Neuronal stem cell (in vitro differentiated cells): ENCODE measurements around the gene FBXO33.

Experiments used
- DNase-seq: peaks from one replicate; pipeline ENCODE4 v3.0.0-alpha.2; 2013; ENCODE audit warnings: low spot score
- H2AFZ ChIP-seq: one replicate; pipeline ENCODE4 v1.6.1; 2013; ENCODE audit warnings: mild to moderate bottlenecking, low read length, inconsistent platforms
- H2AK5ac ChIP-seq: 2 replicates; pipeline ENCODE4 v1.6.1; 2013; ENCODE audit warnings: low read depth, mild to moderate bottlenecking, inconsistent platforms, low read length, moderate library complexity, mixed read lengths
- H2BK120ac ChIP-seq: 2 replicates; pipeline ENCODE4 v1.6.1; 2013; ENCODE audit warnings: low read depth, mild to moderate bottlenecking, inconsistent platforms, low read length, moderate library complexity, mixed read lengths
- H2BK12ac ChIP-seq: one replicate; pipeline ENCODE4 v1.6.1; 2013; ENCODE audit warnings: low read length, inconsistent platforms
- H2BK15ac ChIP-seq: 2 replicates; pipeline ENCODE4 v1.6.1; 2013; ENCODE audit warnings: mild to moderate bottlenecking, low read length, inconsistent platforms, mixed read lengths
- H2BK5ac ChIP-seq: one replicate; pipeline ENCODE4 v1.6.1; 2013; ENCODE audit warnings: inconsistent platforms, mild to moderate bottlenecking, low read length, moderate library complexity
- H3K14ac ChIP-seq: one replicate; pipeline ENCODE4 v1.6.1; 2013; ENCODE audit warnings: low read length, inconsistent platforms
- H3K18ac ChIP-seq: 2 replicates; pipeline ENCODE4 v1.6.1; 2013; ENCODE audit warnings: low read length, inconsistent platforms
- H3K23ac ChIP-seq: 2 replicates; pipeline ENCODE4 v1.6.1; 2013; ENCODE audit warnings: low read depth, mild to moderate bottlenecking, mixed read lengths, low read length, inconsistent platforms; ENCODE audit not compliant: poor library complexity
- H3K27ac ChIP-seq: replicated peaks from 3 replicates; pipeline ENCODE4 v1.5.1; 2013; ENCODE audit warnings: low read length, inconsistent platforms
- H3K27me3 ChIP-seq, 3 experiments: 2 replicates each; pipeline ENCODE4 v1.6.1; 2013; ENCODE audit warnings: low read length in 3 of 3, mild to moderate bottlenecking in 2 of 3, inconsistent platforms in 1 of 3, low read depth in 1 of 3, mixed read lengths in 1 of 3, moderate library complexity in 1 of 3; ENCODE audit not compliant: control insufficient read depth in 3 of 3, insufficient read depth in 3 of 3
- H3K36me3 ChIP-seq, 2 donors: replicated peaks in 1 of 2; 2 replicates each; pipeline ENCODE4 v1.6.1; 2013; ENCODE audit warnings: low read length in 2 of 2; ENCODE audit not compliant: control insufficient read depth in 2 of 2, insufficient read depth in 2 of 2
- H3K4ac ChIP-seq: 2 replicates; pipeline ENCODE4 v1.6.1; 2013; ENCODE audit warnings: inconsistent platforms, mild to moderate bottlenecking, low read length, moderate library complexity
- H3K4me1 ChIP-seq, 2 donors: 1 replicate in 1 of 2; 2 replicates in 1 of 2; pipeline ENCODE4 v1.6.1; 2013; ENCODE audit warnings: low read length in 2 of 2, low read depth in 1 of 2; ENCODE audit not compliant: control insufficient read depth in 2 of 2, insufficient read depth in 1 of 2
- H3K4me2 ChIP-seq: one replicate; pipeline ENCODE4 v1.6.1; 2013; ENCODE audit warnings: mild to moderate bottlenecking, low read length, inconsistent platforms; ENCODE audit not compliant: insufficient read depth, poor library complexity, severe bottlenecking
- H3K4me3 ChIP-seq, 2 donors: 2 replicates each; pipeline ENCODE4 v1.5.1; 2013; ENCODE audit warnings: low read length in 2 of 2, mild to moderate bottlenecking in 2 of 2, inconsistent platforms in 1 of 2, moderate library complexity in 1 of 2
- H3K79me1 ChIP-seq: one replicate; pipeline ENCODE4 v1.6.1; 2013; ENCODE audit warnings: low read depth, mild to moderate bottlenecking, inconsistent platforms, low read length, moderate library complexity
- H3K9ac ChIP-seq: one replicate; pipeline ENCODE4 v1.6.1; 2013; ENCODE audit warnings: mild to moderate bottlenecking, low read depth, low read length, inconsistent platforms; ENCODE audit not compliant: poor library complexity
- H3K9me3 ChIP-seq, 2 donors: replicated peaks in 1 of 2; 2 replicates each; pipeline versions ENCODE3 to v1.6.1; 2013; ENCODE audit warnings: low read length in 2 of 2, mild to moderate bottlenecking in 2 of 2, inconsistent platforms in 1 of 2, low read depth in 1 of 2, mixed read lengths in 1 of 2, moderate library complexity in 1 of 2; ENCODE audit not compliant: control insufficient read depth in 2 of 2, insufficient read depth in 1 of 2
- H4K8ac ChIP-seq: one replicate; pipeline ENCODE4 v1.6.1; 2013; ENCODE audit warnings: low read depth, mild to moderate bottlenecking, inconsistent platforms, low read length, moderate library complexity
- H4K91ac ChIP-seq: one replicate; pipeline ENCODE4 v1.6.1; 2013; ENCODE audit warnings: low read length, low read depth, mild to moderate bottlenecking, inconsistent platforms; ENCODE audit not compliant: poor library complexity
- WGBS, 2 donors: extraction: QIAGEN DNeasy Blood & Tissue Kit; methylation state at CpG; one replicate each; pipeline ENCODE4 v1.1.7; 2013; ENCODE audit warnings: missing lambda C conversion rate in 2 of 2, mixed read lengths in 1 of 2; ENCODE audit not compliant: insufficient read length in 2 of 2, insufficient replicate concordance in 1 of 2; ENCODE audit errors: extremely low coverage in 2 of 2; 5-methylcytosine and 5-hydroxymethylcytosine counted together

Gene FBXO33

DNA sequence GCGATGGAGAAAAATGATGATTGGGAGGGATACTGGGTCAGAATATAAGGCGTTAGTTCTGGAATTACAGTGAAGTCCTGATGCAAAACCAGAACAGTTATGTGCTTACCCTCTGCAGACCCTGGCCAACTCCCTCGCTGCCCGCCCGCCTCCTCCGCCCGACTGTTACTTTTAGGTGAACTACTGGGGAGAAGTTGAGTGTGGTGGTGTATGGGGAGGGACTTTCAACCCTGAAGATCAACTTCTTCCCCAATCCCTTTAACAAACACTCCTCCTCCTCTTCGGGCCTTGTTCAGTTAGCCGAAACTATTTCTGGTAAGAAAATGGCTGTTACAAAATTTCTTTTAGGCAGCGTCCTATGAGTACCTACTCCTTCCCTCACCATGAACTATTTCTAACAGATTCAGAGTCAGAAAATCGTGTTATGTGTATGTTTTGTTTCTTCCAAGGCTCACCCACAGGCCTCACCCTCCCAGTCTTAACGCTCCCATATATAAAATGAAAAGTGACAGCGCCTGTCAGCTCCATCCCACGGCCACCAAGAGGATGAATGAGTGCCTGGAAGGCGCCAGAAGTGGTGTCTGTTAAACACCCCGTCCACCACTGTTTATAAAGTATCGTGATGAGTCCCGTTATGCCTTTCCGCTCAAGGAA is 1.3 kb downstream of the FBXO33 start:
- H2BK12ac ChIP-seq: no peak overlapping the region
- H3K18ac ChIP-seq: no peak overlapping the region
- 100% methylated on average over 1 of the region's 19 CpGs; no CpG with 5 or more reads in 1 of the 2 donors for WGBS, 2 donors
- H2AFZ ChIP-seq: peak overlapping the region; percentile 100
- H3K9me3 ChIP-seq: no peaks in the 10 kb centered on the region
- H3K36me3 ChIP-seq: no peaks in the 10 kb centered on the region
- H3K9ac ChIP-seq: peak overlapping the region; percentile 97
- peaks cover 0 to 2% (median 0%) of the 10 kb centered on the region in 3 experiments for H3K27me3 ChIP-seq
- peaks cover 4 to 16% of the 10 kb centered on the region in 2 donors for H3K4me1 ChIP-seq
- peak overlapping the region; percentile 56 for H2BK120ac ChIP-seq
- no peak overlapping the region for H3K4ac ChIP-seq
- no peak overlapping the region for H2BK15ac ChIP-seq
- H4K91ac ChIP-seq: no peak overlapping the region
- H3K23ac ChIP-seq: peak overlapping the region; percentile 94
- H2AK5ac ChIP-seq: no peak overlapping the region
- H3K4me3 ChIP-seq: peak overlapping the region; percentile 94 to 95
- H3K27ac ChIP-seq: no peak overlapping the region
- peak overlapping the region; percentile 69 for H3K4me2 ChIP-seq
- H3K14ac ChIP-seq: no peak overlapping the region
- H3K79me1 ChIP-seq: peaks cover 6% of the 10 kb centered on the region
- H4K8ac ChIP-seq: no peak overlapping the region
- DNase-seq: no peak
- H2BK5ac ChIP-seq: no peak overlapping the region

DNA sequence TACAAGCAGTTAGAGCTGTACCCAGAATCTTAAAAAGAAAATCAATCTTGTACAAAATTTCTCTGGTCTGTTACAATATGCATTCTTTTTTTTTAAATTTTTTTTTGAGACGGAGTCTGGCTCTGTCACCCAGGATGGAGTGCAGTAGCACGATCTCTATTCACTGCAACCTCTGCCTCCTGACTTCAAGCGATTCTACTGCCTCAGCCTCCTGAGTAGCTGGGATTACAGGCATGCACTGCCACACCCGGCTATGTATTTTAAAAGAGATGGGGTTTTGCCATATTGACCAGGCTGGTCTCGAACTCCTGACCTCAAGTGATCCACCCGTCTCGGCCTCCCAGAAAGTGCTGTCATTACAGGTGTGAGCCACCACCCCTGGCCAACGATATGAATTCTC is 4.1 kb downstream of the FBXO33 start:
- no peak overlapping the region for H4K91ac ChIP-seq
- H3K4me1 ChIP-seq: peaks cover 6 to 12% of the 10 kb centered on the region in 2 donors
- H3K9ac ChIP-seq: no peak overlapping the region
- H2AFZ ChIP-seq: no peak overlapping the region
- H3K27ac ChIP-seq: no peak overlapping the region
- no peak overlapping the region for H2BK15ac ChIP-seq
- H3K4me2 ChIP-seq: no peak overlapping the region
- no peak overlapping the region for H2BK12ac ChIP-seq
- H3K14ac ChIP-seq: no peak overlapping the region
- peaks cover 6% of the 10 kb centered on the region for H3K79me1 ChIP-seq
- H3K36me3 ChIP-seq: no peaks in the 10 kb centered on the region
- H4K8ac ChIP-seq: no peak overlapping the region
- no peak overlapping the region for H2AK5ac ChIP-seq
- no CpG with 5 or more reads among the region's 8 CpGs for WGBS, 2 donors
- no peak overlapping the region for H3K18ac ChIP-seq
- no peaks in the 10 kb centered on the region for H3K27me3 ChIP-seq
- no peak for DNase-seq
- no peak overlapping the region for H3K4me3 ChIP-seq
- H3K23ac ChIP-seq: no peak overlapping the region
- H2BK5ac ChIP-seq: no peak overlapping the region
- H3K9me3 ChIP-seq: no peaks in the 10 kb centered on the region
- no peak overlapping the region for H3K4ac ChIP-seq
- H2BK120ac ChIP-seq: no peak overlapping the region

DNA sequence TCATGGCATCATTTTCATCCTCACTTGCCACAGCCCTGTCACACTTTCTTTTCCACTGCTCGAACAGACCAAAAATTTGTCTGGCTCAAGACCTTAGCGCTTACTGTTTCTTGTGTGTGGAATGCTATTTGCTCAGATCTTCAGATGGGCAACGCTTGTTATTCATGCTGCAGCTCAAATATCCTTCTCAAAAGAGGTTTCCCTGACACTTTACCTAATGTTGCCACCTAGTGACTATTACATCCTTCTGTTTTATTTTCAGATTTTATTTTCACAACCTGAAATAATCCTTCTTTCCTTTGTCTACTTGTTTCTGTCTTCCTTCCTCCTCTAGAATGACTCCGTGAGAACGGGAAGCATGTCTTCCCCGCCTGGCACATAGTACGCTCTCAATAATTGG is 5.6 kb downstream of the FBXO33 start:
- Histone ChIP-seq H4K8ac (no peak overlapping the region), H3K14ac (no peak overlapping the region), H3K27ac (no peak overlapping the region), H3K4me3 (no peak overlapping the region), H3K23ac (no peak overlapping the region), H3K36me3 (no peaks in the 10 kb centered on the region), H3K4me1 (peaks cover 6 to 12% of the 10 kb centered on the region in 2 donors), H3K9me3 (no peaks in the 10 kb centered on the region), H3K4me2 (no peak overlapping the region), H4K91ac (no peak overlapping the region), H2BK5ac (no peak overlapping the region), H3K4ac (no peak overlapping the region), H2BK15ac (no peak overlapping the region), H3K9ac (no peak overlapping the region), H2AFZ (no peak overlapping the region), H2BK120ac (no peak overlapping the region), H2BK12ac (no peak overlapping the region), H3K27me3 (no peaks in the 10 kb centered on the region), H3K18ac (no peak overlapping the region), H3K79me1 (peaks cover 6% of the 10 kb centered on the region), H2AK5ac (no peak overlapping the region)
- DNase-seq: no peak
- WGBS, 2 donors: no CpG with 5 or more reads among the region's 7 CpGs

DNA sequence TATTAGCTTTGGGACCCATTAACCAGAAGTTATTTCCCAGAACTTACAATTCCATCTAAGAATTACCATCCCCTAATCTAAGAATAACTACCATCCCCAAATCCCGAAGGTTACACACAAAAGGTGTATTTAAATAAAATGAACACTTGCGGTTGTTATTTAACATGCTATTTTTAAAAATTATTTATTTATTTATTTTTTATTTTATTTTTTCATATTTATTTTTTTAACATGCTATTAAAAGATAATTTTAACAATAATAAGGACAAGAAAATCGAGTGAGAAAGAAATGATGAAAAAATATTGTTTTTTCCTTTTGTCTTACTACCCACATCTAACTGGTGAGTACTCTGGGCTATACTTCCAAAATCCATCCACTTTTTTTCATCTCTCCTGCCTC is 6.3 kb downstream of the FBXO33 start:
- no peak overlapping the region for H3K4me3 ChIP-seq
- no peak overlapping the region for H3K4ac ChIP-seq
- no peak overlapping the region for H3K23ac ChIP-seq
- no peak overlapping the region for H3K27ac ChIP-seq
- H3K18ac ChIP-seq: no peak overlapping the region
- no peak overlapping the region for H2BK15ac ChIP-seq
- H2BK12ac ChIP-seq: no peak overlapping the region
- no peak overlapping the region for H4K91ac ChIP-seq
- H3K36me3 ChIP-seq: no peaks in the 10 kb centered on the region
- H3K9ac ChIP-seq: no peak overlapping the region
- no peak overlapping the region for H4K8ac ChIP-seq
- no peaks in the 10 kb centered on the region for H3K9me3 ChIP-seq
- H2AFZ ChIP-seq: no peak overlapping the region
- no peak overlapping the region for H2BK120ac ChIP-seq
- peaks cover 4% of the 10 kb centered on the region for H3K79me1 ChIP-seq
- H2AK5ac ChIP-seq: no peak overlapping the region
- no peaks in the 10 kb centered on the region for H3K27me3 ChIP-seq
- WGBS, 2 donors: no CpG with 5 or more reads among the region's 3 CpGs
- no peak overlapping the region for H2BK5ac ChIP-seq
- H3K14ac ChIP-seq: no peak overlapping the region
- H3K4me2 ChIP-seq: no peak overlapping the region
- no peak for DNase-seq
- peaks cover 6 to 12% of the 10 kb centered on the region in 2 donors for H3K4me1 ChIP-seq
